ENCODE results near the gene AMY2A.
"Not testable (repeated sequence)": the region's sequence is repeated elsewhere in the genome, so short reads cannot be mapped to it uniquely, and the experiment has no call there.

DNA sequence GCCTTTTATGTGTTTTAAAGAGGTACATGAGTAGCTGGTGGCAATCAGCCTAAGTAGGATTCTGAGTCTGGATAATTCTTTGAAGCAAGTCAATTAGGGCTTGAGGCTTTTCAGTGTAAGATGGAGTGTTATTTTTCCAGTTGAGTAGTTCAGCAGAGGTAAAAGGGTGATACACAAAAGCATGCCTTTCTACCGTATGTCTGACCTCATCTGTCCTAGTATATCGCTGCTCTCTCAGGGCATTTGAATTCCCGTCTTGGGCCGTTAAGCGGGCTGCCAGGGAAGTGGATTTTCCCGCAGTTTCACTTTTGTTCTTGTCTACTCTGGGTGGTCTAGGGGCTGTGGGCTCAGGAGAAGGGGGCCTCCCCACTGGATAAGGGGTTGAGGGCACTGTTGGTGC lies 36.9 kb downstream of the AMY2A start:
- TF ChIP-seq EZH2 (IDR thresholded peaks at IDR 0.05); POLR2AphosphoS5 (IDR thresholded peaks at IDR 0.05; ENCODE audit: borderline replicate concordance, low read depth, low read length): not testable (repeated sequence)
